Suprapubic skin (tissue), 3 donors: ENCODE results near the gene SMARCC1.

Experiments
- EP300 ChIP-seq: sonication (generic); formaldehyde crosslinking; IDR thresholded peaks from one replicate; pipeline ENCODE4 v1.6.1; 2017; ENCODE audit warnings: antibody characterized with exemption
- POLR2A ChIP-seq, 2 donors: fragments of 450-650 bp; IDR thresholded peaks; one replicate each; pipeline ENCODE4 v1.6.1; 2017; ENCODE audit warnings: antibody characterized with exemption in 2 of 2, mild to moderate bottlenecking in 2 of 2, moderate library complexity in 2 of 2
- TF ChIP-seq, protein P1 (sequence below), 2 donors: fragments of 200-600 bp in 1 of 2; fragments of 450-650 bp in 1 of 2; sonication (generic) in 1 of 2; IDR thresholded peaks; one replicate each; pipeline ENCODE4 v1.5.1; 2016 to 2019; ENCODE audit warnings: antibody characterized with exemption in 2 of 2, mild to moderate bottlenecking in 1 of 2, moderate library complexity in 1 of 2

DNA sequence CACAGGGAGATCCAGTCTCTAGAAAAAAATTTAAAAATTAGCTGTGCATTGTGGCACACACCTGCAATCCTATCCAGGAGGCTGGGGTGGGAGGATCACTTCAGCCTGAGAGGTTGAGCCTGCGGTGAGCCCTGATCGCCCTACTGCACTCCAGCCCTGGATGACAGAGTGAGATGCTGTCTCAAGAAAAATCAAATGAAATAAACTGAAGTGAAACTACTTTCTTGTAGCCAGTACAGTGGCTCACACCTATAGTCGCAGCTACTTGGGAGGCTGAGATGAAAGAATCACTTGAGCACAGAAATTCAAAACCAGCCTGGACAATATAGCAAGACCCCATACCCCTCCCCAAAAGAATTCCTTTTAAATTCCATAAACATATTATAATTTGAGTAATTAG, 35.4 kb downstream of the SMARCC1 start:
- TF ChIP-seq POLR2A (IDR thresholded peaks at IDR 0.05), result no peak
- TF ChIP-seq, protein P1, sequence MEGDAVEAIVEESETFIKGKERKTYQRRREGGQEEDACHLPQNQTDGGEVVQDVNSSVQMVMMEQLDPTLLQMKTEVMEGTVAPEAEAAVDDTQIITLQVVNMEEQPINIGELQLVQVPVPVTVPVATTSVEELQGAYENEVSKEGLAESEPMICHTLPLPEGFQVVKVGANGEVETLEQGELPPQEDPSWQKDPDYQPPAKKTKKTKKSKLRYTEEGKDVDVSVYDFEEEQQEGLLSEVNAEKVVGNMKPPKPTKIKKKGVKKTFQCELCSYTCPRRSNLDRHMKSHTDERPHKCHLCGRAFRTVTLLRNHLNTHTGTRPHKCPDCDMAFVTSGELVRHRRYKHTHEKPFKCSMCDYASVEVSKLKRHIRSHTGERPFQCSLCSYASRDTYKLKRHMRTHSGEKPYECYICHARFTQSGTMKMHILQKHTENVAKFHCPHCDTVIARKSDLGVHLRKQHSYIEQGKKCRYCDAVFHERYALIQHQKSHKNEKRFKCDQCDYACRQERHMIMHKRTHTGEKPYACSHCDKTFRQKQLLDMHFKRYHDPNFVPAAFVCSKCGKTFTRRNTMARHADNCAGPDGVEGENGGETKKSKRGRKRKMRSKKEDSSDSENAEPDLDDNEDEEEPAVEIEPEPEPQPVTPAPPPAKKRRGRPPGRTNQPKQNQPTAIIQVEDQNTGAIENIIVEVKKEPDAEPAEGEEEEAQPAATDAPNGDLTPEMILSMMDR (IDR thresholded peaks at IDR 0.05), result no peak
- no peak for TF ChIP-seq EP300
